HG03039 (cell line): ENCODE measurements around the gene DNAH8.

Experiments used
- ATAC-seq: cut with Tn5 transposase; IDR thresholded peaks from one replicate; pipeline ENCODE4 v1.9.1; 2021; ENCODE audit warnings: mild to moderate bottlenecking, moderate library complexity; ENCODE audit not compliant: unreplicated experiment

Gene DNAH8

GRCh38 chr6:39047434-39048327 lies 332.6 kb downstream of the DNAH8 start:
- ATAC-seq = no peak

- no peak for ATAC-seq
These were observed 333.6 kb downstream of the DNAH8 start, which contains the start of gene GLP1R for GRCh38 chr6:39048481-39049399. Gene GLP1R, plus strand, starts transcription at chr6:39048781. Its CDS starts 60 bp downstream, at chr6:39048841.

GRCh38 chr6:39049575-39050283 lies 334.6 kb downstream of the DNAH8 start:
- no peak for ATAC-seq

- ATAC-seq = no peak
These were observed 335.5 kb downstream of the DNAH8 start for GRCh38 chr6:39050453-39051112.

GRCh38 chr6:39051399-39052122 lies 336.4 kb downstream of the DNAH8 start:
- ATAC-seq = no peak

- no peak for ATAC-seq
These were observed 338.0 kb downstream of the DNAH8 start for GRCh38 chr6:39053016-39053624.

GRCh38 chr6:39053854-39054576 lies 338.9 kb downstream of the DNAH8 start:
- no peak for ATAC-seq

GRCh38 chr6:39054577-39055142 lies 339.5 kb downstream of the DNAH8 start:
- ATAC-seq = no peak

GRCh38 chr6:39055661-39056060 lies 340.6 kb downstream of the DNAH8 start:
- no peak for ATAC-seq

- ATAC-seq = no peak
These were observed 341.1 kb downstream of the DNAH8 start for GRCh38 chr6:39056191-39056590.

GRCh38 chr6:39056681-39057080 lies 341.6 kb downstream of the DNAH8 start:
- no peak for ATAC-seq

GRCh38 chr6:39057251-39058155 lies 342.4 kb downstream of the DNAH8 start:
- no peak for ATAC-seq

GRCh38 chr6:39058471-39059147 lies 343.5 kb downstream of the DNAH8 start:
- ATAC-seq = no peak

GRCh38 chr6:39059496-39060310 lies 344.6 kb downstream of the DNAH8 start:
- no peak for ATAC-seq

- no peak for ATAC-seq
These were observed 345.5 kb downstream of the DNAH8 start for GRCh38 chr6:39060467-39061160.
